GM13976 (cell line): Measurements from ENCODE around the gene TEX11.
"Not testable (repeated sequence)": the region's sequence is repeated elsewhere in the genome, so short reads cannot be mapped to it uniquely, and the experiment has no call there.

Source experiments
- DNase-seq: peaks from one replicate; pipeline ENCODE4 v3.0.0; 2012; ENCODE audit warnings: low spot score
- CTCF ChIP-seq: IDR thresholded peaks from 2 replicates; pipeline ENCODE4 v1.5.1; 2012; ENCODE audit warnings: borderline replicate concordance, mild to moderate bottlenecking; ENCODE audit not compliant: insufficient read depth; ENCODE audit errors: extremely low read depth, missing control alignments, control extremely low read depth
- in situ Hi-C: fragments of 300-500 bp; cut with MboI; formaldehyde crosslinking; loops from one replicate; pipeline ENCODE4 v1.12.0; 2022; ENCODE audit warnings: low sequenced_read_pairs, mixed read lengths, inconsistent platforms; ENCODE audit not compliant: unreplicated experiment

TEX11 gene

GRCh38 chrX:70755850-70756249 is 152.7 kb downstream of the TEX11 start:
- no peak for DNase-seq
- TF ChIP-seq CTCF, result no peak
- in situ Hi-C loops, result loop anchor here (25.0 kb wide), 1 partner anchor 206 kb away; no protein-coding TSS in a partner anchor

GRCh38 chrX:70754169-70754848 is 154.2 kb downstream of the TEX11 start:
- DNase-seq, result no peak
- TF ChIP-seq CTCF, result no peak
- in situ Hi-C loops, result loop anchor here (25.0 kb wide), 1 partner anchor 208 kb away; no protein-coding TSS in a partner anchor

GRCh38 chrX:70733774-70734173 is 174.7 kb downstream of the TEX11 start:
- DNase-seq, in situ Hi-C loops: not testable (repeated sequence)

- DNase-seq, in situ Hi-C loops: not testable (repeated sequence)
These were observed 180.6 kb downstream of the TEX11 start for GRCh38 chrX:70727961-70728360.

- in situ Hi-C loops, result no loop called here
- no peak for DNase-seq
- no peak for TF ChIP-seq CTCF
These were observed 187.8 kb downstream of the TEX11 start for GRCh38 chrX:70720721-70721120.

- in situ Hi-C loops, DNase-seq: not testable (repeated sequence)
These were observed 197.2 kb downstream of the TEX11 start for GRCh38 chrX:70711336-70711735.

- no peak for TF ChIP-seq CTCF
- in situ Hi-C loops, result no loop called here
- DNase-seq, result no peak
These were observed 214.0 kb downstream of the TEX11 start for GRCh38 chrX:70694339-70695122.

- in situ Hi-C loops, DNase-seq: not testable (repeated sequence)
These were observed 229.1 kb downstream of the TEX11 start for GRCh38 chrX:70679455-70679854.
